NCI-H2227 treated with DMSO at 0.1 percent for 48 hours (cell line): Measurements from ENCODE around the gene PAX6.
A peak's percentile ranks its signal among the peaks of the same experiment; 100 is the strongest.

Source experiments
- DNase-seq: peaks from one replicate; lab custom pipeline; 2025; lab: John Stamatoyannopoulos, UW

Gene PAX6

DNA sequence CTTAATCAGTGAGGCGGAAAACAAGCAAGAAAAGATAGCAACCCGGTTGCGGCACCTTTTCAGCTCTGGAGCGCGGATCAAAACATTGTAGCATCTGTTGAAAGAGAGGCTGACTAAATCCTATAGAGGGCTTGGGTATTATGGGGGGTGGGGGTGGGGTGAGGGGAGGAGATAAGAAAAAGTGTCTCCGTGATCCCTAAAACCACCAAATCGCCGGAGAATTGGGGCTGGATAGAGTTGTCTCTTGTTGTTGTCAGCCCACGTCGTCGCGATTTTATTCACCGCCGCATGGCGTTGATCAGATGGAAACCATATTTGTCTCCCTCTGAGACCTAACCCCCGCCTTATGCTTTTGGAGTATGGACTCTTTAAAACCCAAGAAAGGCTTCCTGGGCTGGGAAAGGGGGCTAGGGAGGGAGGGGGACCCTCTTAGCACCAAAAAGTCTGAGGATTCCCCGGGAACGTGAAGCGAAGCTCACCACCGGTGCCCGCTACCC is 13.0 kb downstream of the PAX6 start:
- no peak for DNase-seq

- DNase-seq, result no peak
Measured at GRCh38 chr11:31797190-31798056, 13.7 kb downstream of the PAX6 start.

- no peak for DNase-seq
Measured at GRCh38 chr11:31796499-31797189, 14.5 kb downstream of the PAX6 start.

DNA sequence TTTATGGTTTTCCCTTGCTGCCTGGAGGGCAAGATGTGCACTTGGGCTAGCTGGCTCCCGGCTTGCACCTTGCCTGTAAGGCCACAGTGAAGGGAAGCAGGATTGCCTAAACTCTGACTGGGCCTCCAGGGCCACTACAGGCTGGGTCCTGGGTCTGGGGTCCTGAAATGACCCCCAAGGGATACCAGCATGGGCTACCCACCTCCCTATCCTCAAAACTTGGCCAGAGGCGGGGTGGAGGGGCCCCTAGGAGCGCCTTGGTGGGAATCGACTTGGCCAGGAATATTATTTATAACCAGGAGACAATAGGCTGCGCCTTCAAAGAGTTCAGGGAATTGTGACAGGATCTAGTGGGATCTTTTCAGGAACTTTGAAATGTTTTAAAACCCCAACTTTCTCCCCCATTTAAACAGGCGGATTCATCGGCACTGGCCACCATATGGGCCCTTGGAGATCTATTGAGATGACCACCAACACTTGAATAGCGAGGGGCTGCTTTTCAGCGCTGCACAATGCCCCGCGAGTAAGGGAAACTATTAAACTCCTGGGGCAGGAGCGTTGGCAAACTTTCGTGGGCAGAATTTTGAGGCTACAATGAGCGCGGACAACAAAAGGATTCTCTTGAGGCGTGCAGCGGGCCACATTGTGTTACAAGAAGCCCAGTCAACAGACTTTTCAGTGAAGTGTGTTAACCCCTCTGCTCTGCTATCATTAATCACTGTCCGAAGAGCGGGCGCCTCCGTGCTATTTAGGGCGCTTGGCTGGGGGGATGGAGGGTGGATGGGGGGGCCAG is 15.2 kb downstream of the PAX6 start:
- DNase-seq, result no peak

DNA sequence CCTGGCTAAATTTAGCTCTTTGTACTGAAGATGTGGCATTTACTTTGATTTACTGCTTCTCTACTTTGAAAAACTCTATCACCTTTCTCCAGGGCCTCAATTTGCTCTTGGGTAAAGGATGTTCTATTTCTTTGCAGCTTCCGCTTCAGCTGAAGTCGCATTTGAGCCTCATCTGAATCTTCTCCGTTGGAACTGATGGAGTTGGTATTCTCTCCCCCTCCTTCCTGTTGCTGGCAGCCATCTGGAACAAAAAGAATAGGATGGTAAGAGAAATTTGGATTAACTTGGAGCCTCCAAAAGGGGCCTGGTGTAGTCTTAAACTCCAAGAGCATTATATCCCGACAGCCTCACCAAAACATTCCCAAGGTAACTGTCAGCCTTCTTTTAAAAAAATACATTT is 16.6 kb downstream of the PAX6 start:
- DNase-seq, result no peak

- no peak for DNase-seq
Measured at GRCh38 chr11:31793264-31793663, 17.9 kb downstream of the PAX6 start.

DNA sequence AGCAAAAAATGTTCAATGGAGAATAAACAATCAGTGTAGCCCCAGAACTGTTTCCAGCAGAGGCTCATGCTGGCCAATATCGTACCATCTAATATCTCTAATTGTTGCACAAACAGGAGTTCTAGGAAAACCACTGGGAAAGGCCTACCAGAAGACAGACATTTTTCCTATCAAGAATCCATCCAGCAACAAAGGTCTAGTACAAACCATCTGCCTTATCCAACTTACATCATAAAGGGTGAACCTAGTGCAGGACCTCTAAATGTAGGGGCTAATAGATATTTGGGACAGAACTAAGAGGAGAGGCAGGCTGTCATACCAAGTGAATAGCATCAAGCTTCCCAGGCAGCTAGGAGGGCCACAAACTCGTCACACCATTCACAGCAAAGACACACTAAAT is 18.7 kb downstream of the PAX6 start:
- DNase-seq, result no peak

DNA sequence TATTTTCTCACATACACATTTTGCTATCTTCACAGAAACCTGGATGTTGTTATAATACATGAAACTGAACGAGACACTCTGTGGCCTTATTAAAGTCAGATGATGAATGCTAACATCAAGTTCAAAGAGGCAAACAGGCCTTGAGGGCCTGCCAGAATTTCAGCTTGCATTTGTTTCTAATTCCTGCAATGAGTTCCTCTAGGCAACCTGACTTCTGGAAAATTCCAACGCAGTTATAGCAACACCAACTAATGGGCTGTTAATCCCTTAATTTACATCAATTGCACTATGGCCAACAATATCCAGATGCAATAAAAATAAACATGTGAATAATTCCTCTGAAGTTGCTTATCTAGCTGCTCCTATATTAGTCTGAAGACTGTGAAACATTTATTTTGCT is 19.1 kb downstream of the PAX6 start:
- no peak for DNase-seq

- no peak for DNase-seq
Measured at GRCh38 chr11:31790649-31791048, 20.5 kb downstream of the PAX6 start.

- DNase-seq, result peak; percentile 28
Measured at GRCh38 chr11:31788085-31788484, 23.0 kb downstream of the PAX6 start.

- DNase-seq, result no peak
Measured at GRCh38 chr11:31786996-31787685, 24.0 kb downstream of the PAX6 start.

DNA sequence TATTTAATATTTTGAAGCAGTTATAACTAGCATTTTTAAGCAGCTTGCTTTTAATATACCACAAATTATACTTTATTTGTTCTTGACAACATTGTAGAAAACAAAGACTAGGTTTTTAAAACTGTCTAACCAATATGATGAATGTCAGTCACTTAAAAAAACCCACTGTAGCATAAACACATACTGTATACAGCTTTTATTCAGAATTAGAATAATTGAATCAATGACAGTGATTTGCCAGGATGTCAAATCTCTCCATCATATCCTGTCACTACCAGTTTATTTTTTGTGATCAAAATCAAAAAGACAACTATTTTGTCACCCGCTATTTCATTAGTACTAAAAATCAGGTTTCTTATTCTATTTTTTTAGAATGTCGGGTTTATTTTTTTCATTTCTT is 26.5 kb downstream of the PAX6 start:
- no peak for DNase-seq

- peak; percentile 36 for DNase-seq
Measured at GRCh38 chr11:31783252-31783651, 27.9 kb downstream of the PAX6 start.

DNA sequence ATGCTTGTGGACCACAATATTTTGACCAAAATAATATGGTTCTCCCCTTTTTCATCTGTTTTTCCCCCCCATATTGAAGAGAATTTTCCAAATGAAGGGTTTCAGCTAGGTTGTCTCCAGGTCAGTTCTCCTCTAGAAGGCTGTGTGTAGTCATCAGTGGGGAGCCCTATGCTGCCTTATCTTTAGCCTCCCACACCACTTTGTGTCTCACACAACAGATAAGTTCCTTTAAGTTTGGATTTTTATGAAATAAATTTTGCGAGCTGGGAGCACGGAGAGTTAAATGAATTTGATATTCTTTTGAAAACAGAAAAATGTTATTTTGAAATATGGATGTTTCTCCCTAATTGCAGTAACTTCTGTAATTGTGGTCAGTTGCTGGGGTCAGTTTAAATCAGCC is 28.9 kb downstream of the PAX6 start:
- DNase-seq, result no peak

DNA sequence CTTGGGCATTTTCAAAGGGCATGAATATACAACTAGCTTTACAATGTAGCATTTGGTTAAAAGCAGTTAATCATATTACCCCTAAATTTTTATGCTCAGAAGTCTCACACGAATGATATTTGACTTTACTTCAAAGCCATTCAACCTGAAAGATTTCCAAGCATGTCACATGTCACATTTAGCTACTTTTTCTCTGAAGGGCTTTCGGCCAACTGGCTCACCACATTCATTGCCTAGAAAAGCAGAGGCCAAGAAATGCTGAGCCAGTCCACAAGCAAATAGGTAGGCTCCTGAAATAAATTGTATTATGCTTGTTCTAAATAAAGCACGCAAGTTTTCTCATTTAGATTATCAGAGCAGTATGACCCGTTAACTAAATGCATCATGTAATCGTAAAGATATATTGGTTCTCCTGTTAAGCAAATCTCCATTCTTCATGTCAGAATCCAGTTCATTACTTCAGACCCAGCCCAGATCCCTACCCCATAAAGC is 30.6 kb downstream of the PAX6 start:
- DNase-seq, result no peak

GRCh38 chr11:31780078-31780477 is 31.0 kb downstream of the PAX6 start:
- no peak for DNase-seq

GRCh38 chr11:31779374-31779791 is 31.7 kb downstream of the PAX6 start:
- no peak for DNase-seq

DNA sequence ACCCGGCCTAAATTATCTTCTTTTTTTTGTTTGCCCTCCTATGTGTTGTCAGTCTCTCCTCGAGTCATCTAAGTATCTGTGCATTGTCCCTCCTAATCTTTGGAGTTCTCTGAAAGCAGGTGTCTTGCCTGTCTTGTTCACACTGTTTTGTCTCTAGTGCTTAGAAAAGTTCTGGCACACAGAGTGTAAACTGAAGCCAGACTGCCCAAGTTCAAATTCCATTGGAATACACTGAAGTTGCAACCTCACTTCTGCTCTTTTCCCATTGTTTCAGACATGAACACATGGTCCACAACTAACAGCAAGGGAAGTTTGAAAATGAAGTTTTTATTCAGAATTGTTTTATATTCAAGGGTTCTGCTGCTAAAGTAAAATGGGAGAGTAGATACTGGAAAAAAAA is 38.7 kb downstream of the PAX6 start:
- DNase-seq, result no peak

GRCh38 chr11:31770011-31770700 is 41.0 kb downstream of the PAX6 start:
- DNase-seq, result no peak

- no peak for DNase-seq
Measured at GRCh38 chr11:31768749-31769640, 42.1 kb downstream of the PAX6 start.
